NT2/D1 (cell line): Measurements from ENCODE around the gene CCS.

Source experiments
- YY1 ChIP-seq: IDR thresholded peaks from 2 replicates; pipeline ENCODE4 v1.6.1; 2011; ENCODE audit not compliant: insufficient read length, insufficient read depth
- ZNF274 ChIP-seq: IDR thresholded peaks from 2 replicates; pipeline ENCODE4 v1.6.1; 2011; ENCODE audit warnings: mild to moderate bottlenecking, low read depth, low read length

DNA sequence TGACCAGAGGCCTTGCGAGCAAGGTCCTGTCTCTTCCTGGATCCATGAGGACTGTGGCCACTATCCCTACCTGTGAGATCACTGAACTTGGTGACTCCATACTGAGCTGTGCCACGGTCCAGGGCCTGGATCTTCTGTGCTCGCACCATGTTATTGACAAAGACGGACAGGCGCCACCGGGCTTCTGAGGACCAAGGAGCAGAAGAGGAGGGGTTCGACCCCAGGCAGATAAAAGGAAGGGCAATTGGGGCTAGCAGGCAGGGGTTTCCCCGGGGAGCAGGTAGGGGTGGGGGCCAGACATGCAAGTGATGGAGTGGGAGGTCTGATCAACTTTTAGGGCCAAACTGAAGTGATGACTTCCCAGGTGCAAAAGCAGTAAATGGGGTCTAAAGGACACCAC, 26.8 kb upstream of the CCS start:
- TF ChIP-seq YY1 (no peak), ZNF274 (no peak)
